Mucosa of descending colon (tissue), 3 donors: ENCODE measurements around the gene RELL1. TPM values are rescaled to one million over a fixed set of nuclear protein-coding genes. Genes with fewer than 3 reads are reported as not detected.

Experiments
- ATAC-seq: fragments of 200-7000 bp; cut with Tn5 transposase; one replicate; pipeline ENCODE4 v1.9.1; 2020; ENCODE audit warnings: mild to moderate bottlenecking, moderate library complexity
- DNase-seq, 3 donors: peaks; one replicate each; pipeline ENCODE4 v3.0.0-alpha.2; 2020
- H3K36me3 ChIP-seq: fragments of 200-600 bp; one replicate; pipeline ENCODE4 v1.8.0; 2021; ENCODE audit warnings: low read depth, mild to moderate bottlenecking
- H3K4me1 ChIP-seq: fragments of 200-600 bp; one replicate; pipeline ENCODE4 v1.8.0; 2021; ENCODE audit warnings: low read depth, mild to moderate bottlenecking
- H3K4me3 ChIP-seq: fragments of 200-600 bp; one replicate; pipeline ENCODE4 v1.8.0; 2021; ENCODE audit warnings: mild to moderate bottlenecking
- H3K9me3 ChIP-seq: fragments of 200-600 bp; one replicate; pipeline ENCODE4 v1.8.0; 2021; ENCODE audit warnings: mild to moderate bottlenecking
- CTCF ChIP-seq: fragments of 200-600 bp; IDR thresholded peaks from one replicate; pipeline ENCODE4 v1.8.0; 2022; ENCODE audit warnings: antibody characterized with exemption, mild to moderate bottlenecking
- intact Hi-C, 2 donors: fragments of 100-400 bp; cut with DNase I in 1 of 2; cut with micrococcal nuclease in 1 of 2; formaldehyde crosslinking; loops; one replicate each; pipeline versions ENCODE4 v1.11.0 to v1.11.1; 2022; cut with DNase I, micrococcal nuclease
- total RNA-seq, 3 donors: library from RNA; stranded (reverse); fragmentation: NEBNext Ultra II Directional in 2 of 3; extraction: Animal tissue kit (Norgen Biotek cat#: 25700) in 2 of 3; gene quantifications; one replicate each; pipeline versions ENCODE4 v1.2.1 to v1.2.4, GENCODE V29; 2021 to 2023
- donor health status: DM: no; HTN: no; CAD: no; lungs with moderate emphysema.
- donor health status: DM: no; HTN: no; CAD: no.
- donor health status: DM: no; HTN: yes; CAD: no.

The RELL1 gene
- total RNA-seq, 3 donors from 2014 or later, result 50.5 to 75.2 (median 68.8) TPM

GRCh38 chr4:37685823-37686372, 278 bp downstream of the RELL1 start:
- H3K4me3 ChIP-seq, result peak overlapping the region; percentile 73
- H3K9me3 ChIP-seq, result no peaks in the 10 kb centered on the region
- TF ChIP-seq CTCF, result no peak
- intact Hi-C loops, result no loop called here
- H3K36me3 ChIP-seq, result no peaks in the 10 kb centered on the region
- DNase-seq (peak in 2 of 3 donors; percentile 62 to 77), ATAC-seq (peak; percentile 42)
- H3K4me1 ChIP-seq, result peaks cover 26% of the 10 kb centered on the region

- ATAC-seq (no peak), DNase-seq (peak in 1 of 3 donors; percentile 43)
- H3K36me3 ChIP-seq, result no peaks in the 10 kb centered on the region
- peaks cover 26% of the 10 kb centered on the region for H3K4me1 ChIP-seq
- no peaks in the 10 kb centered on the region for H3K9me3 ChIP-seq
- peak overlapping the region; percentile 73 for H3K4me3 ChIP-seq
- intact Hi-C loops, result no loop called here
- no peak for TF ChIP-seq CTCF
Measured at GRCh38 chr4:37685161-37685822, 884 bp downstream of the RELL1 start.

GRCh38 chr4:37684154-37684553, 2.0 kb downstream of the RELL1 start:
- intact Hi-C loops, result no loop called here
- ATAC-seq, result no peak
- TF ChIP-seq CTCF, result no peak
- Histone ChIP-seq H3K4me1 (peaks cover 26% of the 10 kb centered on the region), H3K4me3 (no peak overlapping the region), H3K36me3 (no peaks in the 10 kb centered on the region), H3K9me3 (no peaks in the 10 kb centered on the region)
- no peak for DNase-seq

GRCh38 chr4:37682701-37683401, 3.3 kb downstream of the RELL1 start:
- Histone ChIP-seq H3K4me1 (peaks cover 37% of the 10 kb centered on the region), H3K36me3 (no peaks in the 10 kb centered on the region), H3K9me3 (no peaks in the 10 kb centered on the region), H3K4me3 (no peak overlapping the region)
- TF ChIP-seq CTCF, result no peak
- intact Hi-C loops, result no loop called here
- DNase-seq (peak in 1 of 3 donors; percentile 39), ATAC-seq (peak; percentile 23)

- H3K9me3 ChIP-seq, result no peaks in the 10 kb centered on the region
- no peak overlapping the region for H3K4me3 ChIP-seq
- intact Hi-C loops, result no loop called here
- no peak for ATAC-seq
- H3K36me3 ChIP-seq, result no peaks in the 10 kb centered on the region
- no peak for DNase-seq
- no peak for TF ChIP-seq CTCF
- peaks cover 46% of the 10 kb centered on the region for H3K4me1 ChIP-seq
Measured at GRCh38 chr4:37680089-37680488, 6.1 kb downstream of the RELL1 start.
